HCT116 (cell line): ENCODE measurements around the gene NAALADL2. TPM values are rescaled to one million over a fixed set of nuclear protein-coding genes. Genes with fewer than 3 reads are reported as not detected.

Source experiments
- ATAC-seq: fragments of 200-7000 bp; cut with Tn5 transposase; 2 replicates; pipeline ENCODE4 v1.9.1; 2020; ENCODE audit warnings: mild to moderate bottlenecking, moderate library complexity
- BruUV-seq: library from RNA; stranded (reverse); fragments of 400-500 nt; replicated peaks from 2 replicates; lab custom pipeline; 2021; lab: Mats Ljungman, UMichigan
- CTCF ChIA-PET: fragments of 300-600 bp; sonication (Branson Sonifier 250); formaldehyde crosslinking; loops from one replicate; lab custom pipeline; 2021; ENCODE audit warnings: antibody characterized with exemption; lab: Charles Lee
- POLR2A ChIA-PET: fragments of 300-600, 350-600 bp; sonication (Branson Sonifier 250); formaldehyde crosslinking; loops from one replicate; lab custom pipeline; 2021; ENCODE audit warnings: antibody characterized with exemption; lab: Charles Lee
- RAD21 ChIA-PET, 2 experiments: fragments of 300-600 bp; sonication (Branson Sonifier 250); formaldehyde crosslinking; loops; one replicate each; lab custom pipeline; 2023; ENCODE audit warnings: low total read pairs in 2 of 2; ENCODE audit not compliant: uncharacterized antibody in 2 of 2, unreplicated experiment in 2 of 2, low non-redundant PET in 1 of 2; lab: Charles Lee
- DNase-seq: peaks from one replicate; pipeline ENCODE4 v3.0.0-alpha.2; 2010; ENCODE audit warnings: low read depth, low spot score
- H2AFZ ChIP-seq: fragments of 200-600 bp; shearing (Covaris generic), sonication (generic); 2 replicates; pipeline ENCODE4 v1.6.1; 2017; ENCODE audit warnings: low read depth, mixed run types, mixed read lengths, antibody characterized with exemption, low read length; ENCODE audit not compliant: poor library complexity, severe bottlenecking
- H3K27ac ChIP-seq: 2 replicates; pipeline ENCODE4 v1.5.1; 2012; ENCODE audit warnings: low read depth, low read length
- H3K27me3 ChIP-seq: fragments of 200-600 bp; sonication (generic); 2 replicates; pipeline ENCODE4 v1.6.1; 2016; ENCODE audit warnings: mixed run types, low read length, mixed read lengths; ENCODE audit not compliant: insufficient read depth
- H3K36me3 ChIP-seq, 2 experiments: fragments of 200-500 bp in 1 of 2; fragments of 200-600 bp in 1 of 2; sonication (Bioruptor generic) in 1 of 2; sonication (generic) in 1 of 2; 2 replicates each; pipeline versions ENCODE4 v1.5.1 to v1.6.1; 2014 to 2016; ENCODE audit warnings: low read length in 2 of 2, inconsistent platforms in 1 of 2, mixed read lengths in 1 of 2, mixed run types in 1 of 2; ENCODE audit not compliant: insufficient read depth in 2 of 2, control insufficient read depth in 1 of 2
- H3K4me1 ChIP-seq, 2 experiments: fragments of 200-600 bp in 1 of 2; sonication (generic) in 1 of 2; 2 replicates each; pipeline versions ENCODE4 v1.5.1 to v1.6.1; 2012 to 2017; ENCODE audit warnings: low read length in 2 of 2, inconsistent platforms in 1 of 2, mild to moderate bottlenecking in 1 of 2, mixed read lengths in 1 of 2, mixed run types in 1 of 2, moderate library complexity in 1 of 2; ENCODE audit not compliant: insufficient read depth in 2 of 2, control insufficient read depth in 1 of 2
- H3K4me2 ChIP-seq: fragments of 200-600 bp; sonication (generic); 2 replicates; pipeline ENCODE4 v1.6.1; 2017; ENCODE audit warnings: mixed run types, low read length, mixed read lengths
- H3K4me3 ChIP-seq, 2 experiments: fragments of 200-600 bp in 1 of 2; sonication (generic) in 1 of 2; replicated peaks in 1 of 2; 2 replicates each; pipeline ENCODE4 v1.5.1; 2011 to 2016; ENCODE audit warnings: low read length in 2 of 2, control low read depth in 1 of 2, low read depth in 1 of 2, mild to moderate bottlenecking in 1 of 2, mixed read lengths in 1 of 2, mixed run types in 1 of 2
- H3K79me2 ChIP-seq: fragments of 200-600 bp; sonication (generic); 2 replicates; pipeline ENCODE4 v1.6.1; 2017; ENCODE audit warnings: mild to moderate bottlenecking, mixed run types, low read length, moderate library complexity, mixed read lengths; ENCODE audit not compliant: insufficient read depth
- H3K9ac ChIP-seq: fragments of 200-600 bp; sonication (generic); 2 replicates; pipeline ENCODE4 v1.6.1; 2016; ENCODE audit warnings: low read length, mixed read lengths
- H3K9me2 ChIP-seq: fragments of 200-600 bp; sonication (generic), shearing (Covaris generic); 2 replicates; pipeline ENCODE4 v1.6.1; 2017; ENCODE audit warnings: mixed run types, mild to moderate bottlenecking, moderate library complexity; ENCODE audit not compliant: insufficient read depth
- H3K9me3 ChIP-seq, 2 experiments: fragments of 200-500 bp in 1 of 2; fragments of 200-600 bp in 1 of 2; sonication (Bioruptor generic) in 1 of 2; sonication (generic) in 1 of 2; 2 replicates each; pipeline ENCODE4 v1.6.1; 2014 to 2017; ENCODE audit warnings: low read length in 2 of 2, mixed read lengths in 2 of 2, inconsistent platforms in 1 of 2, low read depth in 1 of 2, mild to moderate bottlenecking in 1 of 2, mixed run types in 1 of 2, moderate library complexity in 1 of 2; ENCODE audit not compliant: control insufficient read depth in 1 of 2, insufficient read depth in 1 of 2
- H4K20me1 ChIP-seq: fragments of 200-600 bp; sonication (generic), shearing (Covaris generic); 2 replicates; pipeline ENCODE4 v1.6.1; 2017; ENCODE audit warnings: mixed run types, mild to moderate bottlenecking, moderate library complexity; ENCODE audit not compliant: insufficient read depth
- CBX3 ChIP-seq: IDR thresholded peaks from 2 replicates; pipeline ENCODE4 v1.6.1; 2012; ENCODE audit warnings: low read depth
- CEBPB ChIP-seq: IDR thresholded peaks from 2 replicates; pipeline ENCODE4 v1.6.1; 2012; ENCODE audit warnings: low read depth
- ELF1 ChIP-seq: IDR thresholded peaks from 2 replicates; pipeline ENCODE4 v1.6.1; 2012; ENCODE audit warnings: low read depth, borderline replicate concordance
- EZH2 ChIP-seq: fragments of 200-600 bp; sonication (generic); IDR thresholded peaks from 2 replicates; pipeline ENCODE4 v1.6.1; 2017; ENCODE audit warnings: antibody characterized with exemption, mixed run types
- FOSL1 ChIP-seq: IDR thresholded peaks from 2 replicates; pipeline ENCODE4 v1.6.1; 2012; ENCODE audit warnings: low read depth
- JUND ChIP-seq: IDR thresholded peaks from 2 replicates; pipeline ENCODE4 v1.6.1; 2012
- MAX ChIP-seq: IDR thresholded peaks from 2 replicates; pipeline ENCODE4 v1.6.1; 2012
- POLR2A ChIP-seq: IDR thresholded peaks from 2 replicates; pipeline ENCODE4 v1.7.0; 2011; ENCODE audit warnings: borderline replicate concordance; ENCODE audit not compliant: insufficient read depth, insufficient read length; ENCODE audit errors: extremely low read depth
- POLR2AphosphoS5 ChIP-seq: IDR thresholded peaks from 2 replicates; pipeline ENCODE4 v1.6.1; 2011; ENCODE audit warnings: mild to moderate bottlenecking, low read depth, low read length, moderate library complexity
- RAD21 ChIP-seq: IDR thresholded peaks from 2 replicates; pipeline ENCODE4 v1.6.1; 2012; ENCODE audit warnings: low read depth, mild to moderate bottlenecking
- REST ChIP-seq: IDR thresholded peaks from 2 replicates; pipeline ENCODE4 v1.6.1; 2012; ENCODE audit warnings: low read depth
- SIN3A ChIP-seq: IDR thresholded peaks from 2 replicates; pipeline ENCODE4 v1.6.1; 2012; ENCODE audit warnings: low read depth
- SP1 ChIP-seq: IDR thresholded peaks from 2 replicates; pipeline ENCODE4 v1.6.1; 2012; ENCODE audit warnings: low read depth
- SRF ChIP-seq: IDR thresholded peaks from 2 replicates; pipeline ENCODE4 v1.6.1; 2012; ENCODE audit warnings: low read depth
- TCF7L2 ChIP-seq: IDR thresholded peaks from 2 replicates; pipeline ENCODE4 v1.7.0; 2011; ENCODE audit warnings: borderline replicate concordance, inconsistent platforms; ENCODE audit not compliant: insufficient read depth, insufficient read length; ENCODE audit errors: extremely low read depth
- intact Hi-C: fragments of 100-400 bp; cut with micrococcal nuclease; formaldehyde crosslinking; loops from 2 replicates; pipeline ENCODE4 v1.10.0; 2022
- total RNA-seq: library from RNA; stranded (reverse); gene quantifications from one replicate; pipeline ENCODE4 v1.2.1, GENCODE V29; 2021; ENCODE audit not compliant: unreplicated experiment
- TF ChIP-seq, protein P1 (sequence below): IDR thresholded peaks from 2 replicates; pipeline ENCODE4 v1.6.1; 2012
- TF ChIP-seq, protein P2 (sequence below): IDR thresholded peaks from 2 replicates; pipeline ENCODE4 v1.6.1; 2011; ENCODE audit warnings: mild to moderate bottlenecking, low read length, moderate library complexity; ENCODE audit not compliant: insufficient replicate concordance; ENCODE audit errors: extremely low read depth
- TF ChIP-seq, protein P3 (sequence below), 3 experiments: fragments of 200-600 bp in 1 of 3; sonication (generic) in 1 of 3; IDR thresholded peaks in 2 of 3; conservative IDR thresholded peaks in 1 of 3; 2 replicates each; pipeline ENCODE4 v1.5.1; 2012 to 2017; ENCODE audit warnings: low read depth in 2 of 3, low read length in 2 of 3, antibody characterized with exemption in 1 of 3, borderline replicate concordance in 1 of 3, control low read depth in 1 of 3, mild to moderate bottlenecking in 1 of 3, mixed read lengths in 1 of 3, mixed run types in 1 of 3, moderate library complexity in 1 of 3; ENCODE audit not compliant: insufficient read depth in 1 of 3

The NAALADL2 gene
- total RNA-seq, 1 experiment from 2014 or later = 2.9 TPM

DNA sequence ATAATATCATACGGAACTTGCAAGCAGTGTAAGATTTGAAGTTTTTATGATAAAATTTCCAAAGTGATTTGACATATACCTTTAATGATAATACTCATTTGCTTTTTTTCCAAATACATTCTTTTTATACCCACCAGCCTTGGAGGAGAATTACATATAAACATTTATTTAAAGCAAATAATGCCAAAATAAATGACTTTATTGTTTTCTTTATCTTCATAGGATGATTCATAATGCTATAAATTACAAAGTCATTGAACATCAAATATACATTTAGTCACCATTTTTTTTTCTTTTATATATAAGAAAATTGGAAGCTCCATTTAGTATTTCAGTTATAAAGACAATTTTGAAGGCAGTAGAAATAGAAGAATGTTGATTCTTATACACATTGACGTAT lies 450.9 kb downstream of the NAALADL2 start:
- intact Hi-C loops = no loop called here
- no TSS peak for BruUV-seq
- Histone ChIP-seq H4K20me1 (no peaks in the 10 kb centered on the region), H3K4me2 (no peak overlapping the region), H2AFZ (no peak overlapping the region), H3K79me2 (no peaks in the 10 kb centered on the region), H3K27ac (no peak overlapping the region), H3K9ac (no peak overlapping the region), H3K9me2 (no peaks in the 10 kb centered on the region), H3K36me3 (no peaks in the 10 kb centered on the region), H3K9me3 (no peaks in the 10 kb centered on the region), H3K4me3 (no peak overlapping the region), H3K27me3 (no peaks in the 10 kb centered on the region), H3K4me1 (no peaks in the 10 kb centered on the region)
- ATAC-seq (no peak), DNase-seq (no peak)
- ChIA-PET RAD21 (no interaction called here), POLR2A (no interaction called here), CTCF (no interaction called here)
- TF ChIP-seq JUND = no peak
- TF ChIP-seq, protein P1, sequence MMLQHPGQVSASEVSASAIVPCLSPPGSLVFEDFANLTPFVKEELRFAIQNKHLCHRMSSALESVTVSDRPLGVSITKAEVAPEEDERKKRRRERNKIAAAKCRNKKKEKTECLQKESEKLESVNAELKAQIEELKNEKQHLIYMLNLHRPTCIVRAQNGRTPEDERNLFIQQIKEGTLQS = no peak
- no peak for TF ChIP-seq SIN3A
- TF ChIP-seq REST = no peak
- TF ChIP-seq SP1 = no peak
- no peak for TF ChIP-seq TCF7L2
- TF ChIP-seq SRF = no peak
- TF ChIP-seq CBX3 = no peak
- TF ChIP-seq CEBPB = no peak
- TF ChIP-seq, protein P2, sequence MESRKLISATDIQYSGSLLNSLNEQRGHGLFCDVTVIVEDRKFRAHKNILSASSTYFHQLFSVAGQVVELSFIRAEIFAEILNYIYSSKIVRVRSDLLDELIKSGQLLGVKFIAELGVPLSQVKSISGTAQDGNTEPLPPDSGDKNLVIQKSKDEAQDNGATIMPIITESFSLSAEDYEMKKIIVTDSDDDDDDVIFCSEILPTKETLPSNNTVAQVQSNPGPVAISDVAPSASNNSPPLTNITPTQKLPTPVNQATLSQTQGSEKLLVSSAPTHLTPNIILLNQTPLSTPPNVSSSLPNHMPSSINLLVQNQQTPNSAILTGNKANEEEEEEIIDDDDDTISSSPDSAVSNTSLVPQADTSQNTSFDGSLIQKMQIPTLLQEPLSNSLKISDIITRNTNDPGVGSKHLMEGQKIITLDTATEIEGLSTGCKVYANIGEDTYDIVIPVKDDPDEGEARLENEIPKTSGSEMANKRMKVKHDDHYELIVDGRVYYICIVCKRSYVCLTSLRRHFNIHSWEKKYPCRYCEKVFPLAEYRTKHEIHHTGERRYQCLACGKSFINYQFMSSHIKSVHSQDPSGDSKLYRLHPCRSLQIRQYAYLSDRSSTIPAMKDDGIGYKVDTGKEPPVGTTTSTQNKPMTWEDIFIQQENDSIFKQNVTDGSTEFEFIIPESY = no peak
- TF ChIP-seq POLR2AphosphoS5 = no peak
- TF ChIP-seq RAD21 = no peak
- no peak for TF ChIP-seq MAX
- no peak for TF ChIP-seq ELF1
- TF ChIP-seq, protein P3, sequence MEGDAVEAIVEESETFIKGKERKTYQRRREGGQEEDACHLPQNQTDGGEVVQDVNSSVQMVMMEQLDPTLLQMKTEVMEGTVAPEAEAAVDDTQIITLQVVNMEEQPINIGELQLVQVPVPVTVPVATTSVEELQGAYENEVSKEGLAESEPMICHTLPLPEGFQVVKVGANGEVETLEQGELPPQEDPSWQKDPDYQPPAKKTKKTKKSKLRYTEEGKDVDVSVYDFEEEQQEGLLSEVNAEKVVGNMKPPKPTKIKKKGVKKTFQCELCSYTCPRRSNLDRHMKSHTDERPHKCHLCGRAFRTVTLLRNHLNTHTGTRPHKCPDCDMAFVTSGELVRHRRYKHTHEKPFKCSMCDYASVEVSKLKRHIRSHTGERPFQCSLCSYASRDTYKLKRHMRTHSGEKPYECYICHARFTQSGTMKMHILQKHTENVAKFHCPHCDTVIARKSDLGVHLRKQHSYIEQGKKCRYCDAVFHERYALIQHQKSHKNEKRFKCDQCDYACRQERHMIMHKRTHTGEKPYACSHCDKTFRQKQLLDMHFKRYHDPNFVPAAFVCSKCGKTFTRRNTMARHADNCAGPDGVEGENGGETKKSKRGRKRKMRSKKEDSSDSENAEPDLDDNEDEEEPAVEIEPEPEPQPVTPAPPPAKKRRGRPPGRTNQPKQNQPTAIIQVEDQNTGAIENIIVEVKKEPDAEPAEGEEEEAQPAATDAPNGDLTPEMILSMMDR (IDR thresholded peaks at IDR 0.05 in 2 of 3, conservative IDR thresholded peaks at IDR 0.05 in 1 of 3; ENCODE audit: borderline replicate concordance in 1 of 3, insufficient read depth in 1 of 3, low read depth in 2 of 3, low read length in 2 of 3) = no peak
- no peak for TF ChIP-seq EZH2
- TF ChIP-seq FOSL1 = no peak
- no peak for TF ChIP-seq POLR2A
